Measurements from ENCODE around the gene TAC3.
A peak's percentile ranks its signal among the peaks of the same experiment; 100 is the strongest.
"Not testable (repeated sequence)": the region's sequence is repeated elsewhere in the genome, so short reads cannot be mapped to it uniquely, and the experiment has no call there.

The TAC3 gene

DNA sequence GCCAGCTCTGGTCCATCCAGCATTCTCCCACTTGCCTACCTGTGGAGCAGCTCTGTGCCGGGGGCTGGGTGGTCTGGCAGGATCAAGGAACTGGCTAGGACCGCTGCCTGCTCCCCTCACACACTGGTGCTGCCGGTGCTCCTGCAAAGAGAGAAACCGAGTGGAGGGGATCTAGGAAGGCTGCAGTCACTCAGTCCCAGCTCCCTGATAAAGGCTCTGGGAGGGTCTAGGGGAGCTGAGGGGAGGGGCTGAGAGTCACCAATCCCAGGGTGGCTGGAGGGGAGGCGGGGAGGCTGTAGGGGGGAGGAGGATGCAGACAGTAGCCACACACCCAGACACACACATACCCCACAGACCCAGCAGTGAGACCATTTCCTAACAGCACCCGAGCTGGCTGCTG is at the start of gene TAC3:
Gene TAC3 (minus strand): TSS at position 182 of the 400 bp plus-strand sequence. CDS start 732 bp downstream, outside the sequence.
- no peak for DNase-seq

DNA sequence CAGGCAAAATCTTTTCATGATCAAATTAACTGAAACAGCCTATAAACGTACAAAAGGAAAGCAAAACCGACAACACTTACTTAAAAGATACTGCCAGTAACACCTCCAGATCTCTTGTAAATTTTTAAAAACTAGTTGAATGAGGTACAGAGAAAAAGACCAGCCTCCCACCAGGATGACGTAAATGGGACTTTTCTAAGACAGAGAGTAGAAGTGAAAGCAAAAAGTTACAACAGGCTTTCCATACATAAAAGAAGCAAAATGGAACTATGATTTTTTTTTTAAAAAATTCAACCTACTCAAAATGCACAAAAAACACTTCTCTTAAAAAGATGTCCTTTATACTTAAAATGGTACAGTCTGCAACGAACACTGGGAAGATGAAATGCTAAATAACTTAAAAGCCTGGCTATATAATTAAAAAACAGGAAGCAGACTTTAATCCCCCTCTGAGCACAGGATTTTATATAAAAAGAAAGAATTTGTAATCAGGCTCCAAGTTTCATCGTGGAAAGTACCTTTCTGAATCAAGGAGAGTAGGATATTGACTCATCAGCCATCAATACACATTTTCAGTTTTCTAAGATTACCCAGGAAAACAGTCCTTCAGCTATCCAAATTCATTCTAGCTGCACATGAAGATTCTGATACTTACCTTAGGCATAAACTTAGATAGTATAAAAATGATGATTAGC is 47.8 kb upstream of the TAC3 start:
- peak in 1 of 4 experiments; percentile 8 for DNase-seq

DNA sequence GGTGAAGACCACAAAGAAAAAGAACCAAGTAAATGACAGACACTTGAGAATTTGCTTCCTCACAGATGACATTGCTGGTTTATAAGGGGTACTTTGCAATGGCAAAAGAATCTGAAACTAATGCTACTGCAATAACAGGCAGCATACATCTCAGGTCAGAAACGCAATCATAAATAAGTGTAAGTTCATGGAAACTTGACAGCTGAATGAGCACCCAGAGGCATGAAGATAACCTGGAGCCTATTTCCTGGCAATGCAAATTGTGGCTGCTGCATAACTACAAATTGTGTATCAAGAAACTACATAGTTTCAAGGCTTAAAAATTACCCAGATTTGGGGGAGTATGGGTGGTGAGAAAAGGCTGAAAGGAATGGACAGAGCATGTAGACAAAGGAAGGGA is 42.1 kb upstream of the TAC3 start:
- DNase-seq: no peak

DNA sequence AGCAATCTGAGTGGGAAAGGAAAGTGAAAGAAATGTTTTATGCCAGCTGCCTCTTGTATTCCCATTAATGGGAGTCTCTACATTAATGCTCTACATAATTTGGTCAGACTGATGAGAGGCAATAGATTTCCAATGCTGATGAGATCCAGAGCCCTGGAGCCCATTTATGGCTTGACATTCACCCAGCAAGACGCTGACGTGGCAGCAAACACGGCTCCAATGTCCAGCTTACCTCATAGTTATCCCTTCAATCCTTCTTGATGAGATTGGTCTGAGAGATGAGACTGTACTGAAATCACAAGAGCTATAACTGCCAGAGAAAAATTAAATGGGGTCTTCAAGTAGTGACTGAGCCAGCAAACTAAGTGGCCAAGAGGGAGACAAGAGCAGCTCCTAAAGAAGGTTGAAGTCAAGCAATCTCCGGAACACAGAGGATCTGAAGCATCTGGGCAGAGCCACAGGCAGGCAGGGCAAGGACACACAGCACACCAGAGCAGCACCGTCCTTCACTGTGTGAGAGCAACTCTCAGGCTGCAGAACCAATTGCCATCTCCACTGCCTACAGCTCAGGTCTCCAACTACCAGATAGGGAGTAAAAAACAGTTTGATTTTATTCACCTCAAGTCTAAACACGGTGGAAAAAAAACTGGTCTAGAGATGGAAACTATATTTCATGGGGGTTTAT is 40.9 kb upstream of the TAC3 start:
- DNase-seq: no peak

DNA sequence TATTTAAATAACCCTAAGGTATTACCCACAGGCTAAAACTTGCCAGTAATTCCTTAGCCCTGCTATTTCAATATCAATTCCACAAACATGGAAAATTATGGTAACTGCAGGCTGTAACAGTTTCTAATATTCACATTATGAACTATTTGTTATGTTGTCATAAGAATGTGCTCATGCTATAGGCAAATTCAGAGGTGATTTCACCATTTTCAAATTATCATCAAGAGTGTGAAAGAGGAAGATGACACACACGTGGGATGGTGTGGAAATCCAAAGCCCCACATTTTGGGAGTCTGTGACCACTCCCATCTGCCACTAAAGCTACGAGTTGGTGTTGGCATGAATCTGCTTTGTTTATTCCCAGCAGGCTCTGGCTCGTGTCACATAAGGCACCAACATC is 39.5 kb upstream of the TAC3 start:
- DNase-seq: no peak

DNA sequence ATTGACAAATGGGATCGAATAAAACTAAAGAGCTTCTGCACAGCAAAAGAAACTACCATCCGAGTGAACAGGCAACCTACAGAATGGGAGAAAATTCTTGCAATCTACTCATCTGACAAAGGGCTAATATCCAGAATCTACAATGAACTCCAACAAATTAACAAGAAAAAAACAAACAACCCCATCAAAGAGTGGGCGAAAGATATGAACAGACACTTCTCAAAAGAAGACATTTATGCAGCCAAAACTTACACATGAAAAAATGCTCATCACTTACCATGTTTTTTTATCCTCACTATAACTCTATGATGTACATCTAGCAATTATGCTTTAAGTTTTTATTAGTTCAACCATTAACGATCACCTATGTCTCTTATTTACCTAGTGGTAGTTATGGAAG is 37.6 kb upstream of the TAC3 start:
- not testable (repeated sequence) for DNase-seq

DNA sequence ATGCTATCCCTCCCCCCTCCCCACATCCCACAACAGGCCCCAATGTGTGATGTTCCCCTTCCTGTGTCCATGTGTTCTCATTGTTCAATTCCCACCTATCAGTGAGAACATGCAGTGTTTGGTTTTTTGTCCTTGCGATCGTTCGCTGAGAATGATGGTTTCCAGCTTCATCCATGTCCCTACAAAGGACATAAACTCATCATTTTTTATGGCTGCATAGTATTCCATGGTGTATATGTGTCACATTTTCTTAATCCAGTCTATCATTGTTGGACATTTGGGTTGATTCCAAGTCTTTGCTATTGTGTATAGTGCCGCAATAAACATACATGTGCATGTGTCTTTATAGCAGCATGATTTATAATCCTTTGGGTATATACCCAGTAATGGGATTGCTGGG is 36.8 kb upstream of the TAC3 start:
- not testable (repeated sequence) for DNase-seq

DNA sequence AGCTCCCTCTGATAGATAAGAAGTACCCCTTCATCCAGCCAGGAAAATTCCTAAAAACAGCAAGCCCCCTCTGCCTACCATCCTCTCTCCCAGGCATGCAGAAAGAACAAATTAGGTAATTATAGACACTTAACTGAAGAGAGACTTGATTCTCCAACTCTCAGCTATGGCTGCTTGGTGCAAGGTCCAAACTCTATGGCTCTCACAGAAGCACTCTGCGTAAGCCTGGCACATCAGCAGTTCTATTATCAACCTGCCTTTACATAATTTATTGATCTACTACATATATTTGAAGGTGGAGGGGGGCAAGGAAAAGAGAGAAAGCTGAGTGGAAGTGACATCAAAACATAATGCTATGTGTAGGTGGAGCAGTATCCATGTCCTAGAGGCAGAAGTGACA is 34.7 kb upstream of the TAC3 start:
- no peak for DNase-seq

DNA sequence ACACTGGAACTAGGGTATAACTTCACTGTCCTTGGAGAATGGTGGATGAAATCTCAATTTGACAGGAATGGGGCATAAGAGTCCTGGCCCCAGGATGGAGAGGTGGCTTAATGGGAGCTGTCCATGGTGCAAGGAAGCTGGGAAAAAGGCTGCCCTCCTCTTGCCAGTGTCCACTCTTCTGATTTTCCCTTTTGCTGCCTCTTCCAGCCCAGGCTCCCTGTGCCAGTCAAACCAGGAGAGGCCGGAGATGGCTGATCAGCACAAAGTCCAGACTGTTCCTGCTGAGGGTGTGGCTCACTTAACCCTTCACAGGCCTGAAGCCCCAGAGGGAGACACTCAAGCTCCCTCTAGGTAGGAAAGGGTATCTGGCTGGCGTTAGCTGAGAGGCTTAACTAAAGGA is 33.6 kb upstream of the TAC3 start, which contains the start of gene MYO1A:
Gene MYO1A (minus strand): TSS at position 240 of the 400 bp plus-strand sequence. CDS start 1,806 bp downstream, outside the sequence.
- DNase-seq: no peak

DNA sequence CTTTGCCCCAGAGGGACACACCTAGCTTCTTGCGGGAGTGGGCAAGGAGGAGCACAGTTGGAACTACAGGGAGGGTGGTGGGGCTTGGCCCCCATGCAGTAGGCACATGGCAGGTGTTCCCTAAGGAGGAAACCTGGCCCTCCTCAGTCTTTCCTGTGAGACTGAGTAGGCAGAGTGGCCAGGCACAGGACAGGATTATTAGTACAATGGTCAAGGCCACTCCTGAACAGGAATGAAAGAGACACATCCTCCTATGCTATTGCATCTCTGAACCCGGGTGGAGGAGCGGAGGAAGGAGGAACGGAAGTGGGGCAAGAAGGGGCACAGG is 32.8 kb upstream of the TAC3 start:
- DNase-seq: no peak

DNA sequence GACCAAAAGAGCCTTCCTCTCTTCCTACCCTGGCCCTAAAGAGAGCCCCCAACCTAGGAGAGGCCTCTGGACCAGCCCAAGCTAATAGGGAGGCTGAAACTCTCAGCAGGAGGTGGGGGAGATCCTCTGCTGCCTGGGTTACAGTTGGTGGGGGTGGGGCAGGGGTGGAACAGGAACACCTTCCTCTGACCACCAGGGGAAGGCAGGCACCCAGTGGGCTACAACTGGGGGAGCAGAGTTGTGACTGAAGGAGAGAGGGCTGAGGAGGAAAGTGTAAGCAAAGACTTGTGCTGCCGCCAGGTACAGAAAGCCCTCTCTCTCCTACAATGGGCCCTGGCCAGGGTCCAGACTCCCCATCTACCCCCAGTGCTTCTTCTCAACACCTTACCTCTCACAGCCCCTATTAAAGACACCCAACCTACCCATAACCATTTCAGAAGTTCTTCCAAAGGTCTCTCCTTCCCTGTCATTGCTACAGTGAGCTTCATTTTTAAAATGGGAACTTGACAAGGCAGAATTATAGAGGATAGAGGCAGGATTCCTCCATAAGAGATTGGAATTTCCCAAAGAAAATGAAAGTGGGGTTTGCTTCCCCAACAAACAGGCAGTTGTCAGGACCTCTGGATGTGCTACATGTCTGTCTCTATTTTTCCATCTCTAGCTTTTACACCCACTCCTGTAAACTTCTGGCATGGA is 32.2 kb upstream of the TAC3 start:
- DNase-seq: no peak

DNA sequence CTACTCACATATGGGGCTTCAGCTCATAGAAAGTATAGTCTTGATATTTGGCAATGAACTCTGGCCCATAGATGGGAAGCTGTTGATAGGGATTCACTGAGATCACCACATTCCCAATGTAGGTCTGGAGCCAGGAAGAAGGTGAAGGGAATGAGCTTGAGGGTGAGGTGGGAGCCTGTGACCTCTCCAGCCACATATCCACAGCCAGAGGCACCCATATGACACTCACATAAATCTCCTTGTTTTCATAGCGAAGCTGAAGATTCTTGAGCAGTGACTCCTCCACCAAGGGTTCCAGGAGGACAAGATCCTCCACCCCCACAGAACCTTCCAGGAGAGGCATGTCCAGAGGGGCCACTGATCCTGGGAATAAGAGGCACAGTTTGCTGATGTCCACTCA is 31.7 kb upstream of the TAC3 start:
- no peak for DNase-seq

DNA sequence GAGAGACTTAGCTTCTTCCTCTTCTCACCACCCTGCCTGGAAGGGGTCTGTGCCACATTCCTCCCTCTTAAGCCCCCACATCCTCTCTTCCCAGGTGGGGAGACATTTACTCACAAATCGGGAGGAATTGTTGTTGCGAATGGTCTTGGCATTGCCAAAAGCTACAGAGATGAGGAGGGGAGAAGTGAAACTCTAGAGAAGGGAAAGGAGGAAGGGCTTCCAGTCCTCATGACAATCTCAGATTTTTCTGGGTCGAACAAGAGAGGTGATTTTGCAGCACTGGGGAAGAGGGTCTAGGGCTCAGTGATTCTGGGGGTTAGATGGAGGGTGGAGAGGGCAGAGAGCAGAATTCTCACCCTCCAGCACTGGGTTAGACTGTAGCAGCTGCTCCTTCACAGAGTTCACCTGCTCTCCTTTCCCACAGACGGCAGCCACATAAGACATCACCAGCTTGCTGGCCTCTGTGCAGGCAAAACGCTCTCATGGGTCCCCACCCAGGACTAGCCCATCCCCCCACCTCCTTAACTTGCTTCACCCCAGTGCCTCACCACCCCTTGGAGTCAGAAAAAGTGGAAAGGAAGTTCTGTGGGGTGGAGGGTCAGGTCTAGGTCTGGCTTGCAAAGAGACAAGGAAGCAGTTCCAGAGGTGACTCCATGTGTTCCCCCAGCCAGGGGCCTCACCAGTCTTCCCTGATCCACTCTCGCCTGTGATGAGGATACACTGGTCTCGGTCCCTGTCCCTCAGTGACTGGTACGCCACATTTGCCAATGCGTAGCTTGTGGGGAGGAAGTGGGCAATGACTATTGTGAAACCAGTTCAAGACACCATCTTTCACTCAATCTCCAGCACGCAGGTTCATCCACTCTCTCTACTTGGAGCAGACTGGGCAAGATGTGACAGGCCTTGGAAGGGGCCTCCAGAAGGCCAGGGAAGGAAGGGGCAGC is 30.9 kb upstream of the TAC3 start:
- no peak for DNase-seq

DNA sequence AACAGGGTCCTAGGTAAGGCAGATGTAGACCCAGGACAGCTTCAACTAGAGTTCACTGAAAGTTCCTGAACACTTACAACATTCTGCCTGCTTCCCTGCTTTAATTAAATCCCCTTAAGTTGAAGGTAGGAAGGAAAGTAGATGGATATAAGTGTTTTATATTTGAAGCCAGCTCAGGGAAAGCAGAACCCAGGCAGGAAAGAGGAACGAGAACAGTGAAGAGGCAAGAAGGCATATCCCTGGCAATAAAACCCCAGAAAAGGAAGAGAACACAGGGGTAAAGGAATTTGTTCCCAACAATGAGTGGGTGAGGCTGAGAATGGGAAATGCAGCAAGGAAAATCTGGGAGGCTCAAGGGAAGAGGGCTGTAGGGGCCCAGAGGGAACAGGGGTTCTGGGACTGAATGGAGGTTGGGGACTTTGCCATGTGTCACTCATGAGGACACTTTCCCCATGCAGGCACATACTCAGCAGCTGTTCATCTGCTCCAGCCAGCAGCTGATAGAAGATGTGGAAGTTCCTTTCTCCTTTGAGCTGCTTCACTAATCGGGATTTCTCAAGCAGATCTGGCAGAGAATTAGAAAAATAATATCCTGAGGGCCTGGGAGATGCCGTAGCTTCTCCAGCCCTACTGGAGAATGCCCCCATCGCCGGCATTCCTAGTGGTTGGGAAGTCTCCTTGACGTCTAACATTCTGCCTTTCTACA is 29.9 kb upstream of the TAC3 start:
- no peak for DNase-seq

DNA sequence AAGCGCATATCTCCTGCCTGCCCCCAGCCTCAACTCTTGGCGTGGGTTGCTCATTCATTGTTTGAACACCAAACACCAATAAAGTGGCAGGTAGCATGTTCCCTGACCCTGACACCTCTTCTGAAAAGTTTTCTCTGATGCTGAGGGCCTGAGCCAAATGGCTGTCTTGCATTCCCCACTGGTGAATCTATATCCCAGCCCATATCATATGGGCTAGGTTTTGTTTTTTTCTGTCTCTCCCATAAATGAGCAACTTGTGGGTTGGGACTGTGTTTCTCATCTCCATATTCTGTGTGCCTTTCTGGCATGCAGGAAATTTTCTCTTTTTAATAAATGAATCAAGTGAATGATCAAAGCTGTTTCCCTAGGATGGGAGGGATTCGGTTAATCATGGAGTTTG is 28.6 kb upstream of the TAC3 start:
- DNase-seq: no peak

DNA sequence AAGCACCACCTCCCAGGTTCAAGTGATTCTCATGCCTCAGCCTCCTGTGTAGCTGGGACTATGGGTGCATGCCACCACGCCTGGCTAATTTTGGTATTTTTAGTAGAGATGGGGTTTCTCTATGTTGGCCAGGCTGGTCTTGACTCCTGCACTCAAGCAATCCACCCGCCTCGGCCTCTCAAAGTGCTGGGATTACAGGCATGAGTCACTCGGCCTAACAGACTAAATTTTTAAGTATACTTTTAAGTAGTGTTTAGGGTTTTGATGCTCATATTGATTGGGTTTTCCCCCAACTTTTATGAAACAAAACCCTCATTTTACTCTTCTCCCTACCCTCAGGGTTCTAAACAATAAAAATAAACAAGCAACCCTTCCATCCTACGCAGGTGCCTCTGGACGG is 28.1 kb upstream of the TAC3 start:
- no peak for DNase-seq

DNA sequence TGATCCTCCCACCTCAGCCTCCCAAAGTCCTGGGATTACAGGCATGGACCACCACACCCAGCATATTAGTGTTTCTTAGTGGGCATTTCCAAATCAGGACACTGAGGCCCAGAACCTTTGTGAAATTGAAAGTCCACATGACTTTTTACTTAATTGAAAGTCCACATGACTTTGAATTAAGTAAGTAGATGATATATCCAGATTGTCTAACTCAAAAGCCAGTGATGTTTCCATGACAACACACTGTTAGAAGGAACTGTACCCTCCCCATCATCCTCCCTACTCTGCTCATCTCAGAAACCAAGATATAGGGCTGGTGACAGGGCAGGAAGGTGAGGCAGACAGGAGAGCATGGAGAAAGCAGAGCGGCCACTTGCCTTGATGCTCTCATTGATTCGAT is 26.4 kb upstream of the TAC3 start:
- DNase-seq: no peak

DNA sequence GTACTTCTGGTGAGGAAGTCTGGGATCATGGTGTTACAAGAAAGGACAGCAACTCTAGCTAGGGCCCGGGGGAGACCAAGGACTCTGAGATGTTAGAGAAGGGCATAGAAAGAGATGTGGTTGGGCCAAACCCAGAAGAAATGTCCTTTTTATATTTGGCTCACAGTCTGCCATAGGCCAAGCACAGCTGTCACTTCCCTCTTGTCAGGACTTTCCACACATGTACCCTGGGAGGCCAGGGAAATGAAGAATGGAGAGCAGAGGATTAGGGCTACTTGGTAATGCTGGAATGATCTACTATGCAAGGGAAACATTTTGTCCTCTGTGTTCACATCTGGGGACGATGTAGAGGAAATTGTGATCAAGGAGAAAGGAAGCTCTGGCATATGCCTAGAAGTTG is 24.4 kb upstream of the TAC3 start:
- DNase-seq: no peak

DNA sequence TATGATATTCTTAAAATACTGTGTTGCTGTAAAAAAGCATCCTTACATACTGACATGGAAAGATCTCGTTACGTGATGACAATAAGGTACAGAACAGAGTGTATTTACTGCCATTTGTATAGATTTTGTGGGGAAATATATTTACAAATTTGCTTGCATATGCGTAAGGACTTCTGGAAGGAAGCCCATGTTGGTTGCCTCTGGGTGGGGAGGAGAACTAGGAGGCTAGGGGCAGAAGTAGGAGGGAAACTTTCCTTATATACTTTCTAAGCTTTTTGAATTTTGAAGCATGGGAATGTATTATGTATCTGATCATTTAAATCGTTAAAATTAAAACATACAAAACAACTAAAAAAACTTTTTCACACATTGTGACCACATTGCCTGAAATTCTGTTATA is 23.9 kb upstream of the TAC3 start:
- no peak for DNase-seq

DNA sequence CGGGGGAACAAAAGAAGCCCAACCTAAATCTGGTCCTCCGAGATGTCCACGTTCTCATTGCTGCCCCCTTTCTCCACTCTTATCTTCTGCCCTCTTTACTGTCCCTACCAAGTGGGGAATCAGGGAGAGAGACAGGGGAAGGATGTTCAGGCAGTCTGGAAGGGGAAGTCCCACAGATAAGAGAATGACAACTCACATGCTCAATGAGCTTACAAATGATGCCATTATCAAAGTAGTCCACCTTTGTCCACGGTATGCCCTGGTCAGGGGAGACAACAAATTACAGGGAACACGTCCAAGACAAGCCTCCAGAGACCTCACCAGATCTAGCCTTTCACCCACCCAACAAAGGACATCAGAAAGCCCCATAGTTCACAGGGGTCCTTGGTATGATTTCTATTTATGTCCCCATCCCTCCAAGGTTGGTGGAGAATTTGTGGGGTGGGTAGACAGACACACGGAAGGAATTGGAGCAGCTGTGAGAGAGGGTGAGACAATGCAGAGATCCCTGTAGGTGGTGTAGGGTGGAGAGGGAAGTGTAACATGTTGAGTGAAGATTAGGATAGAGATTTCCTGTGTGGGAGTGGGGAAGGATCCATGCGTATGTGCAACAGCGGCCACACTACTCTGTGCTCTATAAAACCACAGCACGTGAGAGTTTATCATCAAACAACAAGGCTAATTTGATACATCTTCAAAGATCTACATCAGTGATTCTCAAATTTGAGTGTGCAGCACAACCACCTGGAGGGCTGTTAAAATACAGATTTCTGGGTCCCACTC is 22.9 kb upstream of the TAC3 start:
- DNase-seq: no peak

DNA sequence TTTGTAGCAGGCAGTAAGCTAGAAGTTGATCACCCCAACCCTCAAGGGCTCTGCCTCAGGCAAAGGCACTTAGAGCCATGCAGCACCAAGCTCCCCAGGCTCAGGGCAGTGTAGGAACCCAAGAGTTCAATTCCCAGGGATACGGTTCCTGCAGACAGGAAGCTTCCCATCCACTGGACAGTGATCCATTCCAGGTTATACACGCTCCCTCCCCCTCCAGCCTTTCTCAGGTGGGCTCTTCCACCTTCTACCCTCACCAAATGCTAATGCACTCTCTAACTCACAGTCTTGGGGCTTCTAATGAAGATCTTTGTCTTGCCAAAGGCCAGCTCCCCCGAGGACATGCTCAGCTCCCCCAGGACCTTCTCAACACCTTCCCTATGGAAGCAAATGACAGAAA is 20.9 kb upstream of the TAC3 start:
- DNase-seq: no peak

DNA sequence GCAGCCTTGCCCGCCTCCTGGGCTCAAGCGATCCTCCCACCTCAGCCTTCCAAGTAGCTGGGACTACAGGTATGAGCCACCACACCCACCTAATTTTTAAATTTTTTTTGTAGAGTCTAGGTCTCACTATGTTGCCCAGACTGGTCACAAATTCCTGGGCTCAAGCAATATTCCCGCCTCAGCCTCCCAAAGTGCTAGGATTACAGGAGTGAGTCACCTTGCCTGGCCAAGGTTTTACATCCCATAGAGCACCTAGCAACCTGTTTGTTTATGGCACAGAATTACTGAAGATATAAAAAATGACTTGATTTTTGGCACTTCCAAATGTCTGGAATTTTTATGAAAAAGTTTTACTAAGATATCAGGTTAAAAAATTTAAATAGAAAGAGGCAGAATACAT is 17.1 kb upstream of the TAC3 start:
- DNase-seq: no peak

Data from activated naive CD4-positive, alpha-beta T cell (primary cell).